Measurements from ENCODE around the gene TEX54. TPM values are rescaled to one million over a fixed set of nuclear protein-coding genes. Genes with fewer than 3 reads are reported as not detected.

The TEX54 gene
- total RNA-seq, 1 donor: 0.54 TPM

GRCh38 chr11:62792202-62792575 lies 40.5 kb downstream of the TEX54 start:
- peak overlapping the region; percentile 19 for H3K4me3 ChIP-seq (ENCODE audit: low read depth, low read length)
- no peak for DNase-seq (ENCODE audit: low read depth)
- no peak for TF ChIP-seq CTCF (IDR thresholded peaks at IDR 0.05; ENCODE audit: insufficient read depth, low read length)

GRCh38 chr11:62791501-62792201 lies 41.0 kb downstream of the TEX54 start, which contains the start of gene TMEM223:
Gene TMEM223 (minus strand): TSS chr11:62792006. CDS start chr11:62791994, 12 bp downstream.
- H3K4me3 ChIP-seq (ENCODE audit: low read depth, low read length): peak within 1 kb of the TSS; percentile 88
- no peak for TF ChIP-seq CTCF (IDR thresholded peaks at IDR 0.05; ENCODE audit: insufficient read depth, low read length)
- DNase-seq (ENCODE audit: low read depth): peak; percentile 65

- no peak overlapping the region for H3K4me3 ChIP-seq (ENCODE audit: low read depth, low read length)
- no peak for DNase-seq (ENCODE audit: low read depth)
- no peak for TF ChIP-seq CTCF (IDR thresholded peaks at IDR 0.05; ENCODE audit: insufficient read depth, low read length)
Measured at GRCh38 chr11:62789576-62789975, 43.1 kb downstream of the TEX54 start.

- no peak for TF ChIP-seq CTCF (IDR thresholded peaks at IDR 0.05; ENCODE audit: insufficient read depth, low read length)
- H3K4me3 ChIP-seq (ENCODE audit: low read depth, low read length): no peak overlapping the region
- no peak for DNase-seq (ENCODE audit: low read depth)
Measured at GRCh38 chr11:62788991-62789390, 43.6 kb downstream of the TEX54 start.

- H3K4me3 ChIP-seq (ENCODE audit: low read depth, low read length): peak within 1 kb of the TSS; percentile 95
- TF ChIP-seq CTCF (IDR thresholded peaks at IDR 0.05; ENCODE audit: insufficient read depth, low read length): peak; percentile 61
- DNase-seq (ENCODE audit: low read depth): peak; percentile 97
Measured at GRCh38 chr11:62787005-62787759, 45.5 kb downstream of the TEX54 start, which contains the start of gene TMEM179B. Gene TMEM179B (plus strand): TSS chr11:62787402. CDS start chr11:62787432, 30 bp downstream.

- peak overlapping the region; percentile 95 for H3K4me3 ChIP-seq (ENCODE audit: low read depth, low read length)
Measured at GRCh38 chr11:62786318-62787004, 46.2 kb downstream of the TEX54 start.

More at GRCh38 chr11:62786318-62787004, 46.2 kb downstream of the TEX54 start:
- DNase-seq (ENCODE audit: low read depth): peak; percentile 68
- peak; percentile 99 for TF ChIP-seq CTCF (IDR thresholded peaks at IDR 0.05; ENCODE audit: insufficient read depth, low read length)
